C1 segment of cervical spinal cord (tissue), 14 donors: Measurements from ENCODE around the gene MVK.

Experiments
- DNase-seq, 14 donors: peaks; one replicate each; lab custom pipeline; 2025; lab: John Stamatoyannopoulos, UW

MVK gene

DNA sequence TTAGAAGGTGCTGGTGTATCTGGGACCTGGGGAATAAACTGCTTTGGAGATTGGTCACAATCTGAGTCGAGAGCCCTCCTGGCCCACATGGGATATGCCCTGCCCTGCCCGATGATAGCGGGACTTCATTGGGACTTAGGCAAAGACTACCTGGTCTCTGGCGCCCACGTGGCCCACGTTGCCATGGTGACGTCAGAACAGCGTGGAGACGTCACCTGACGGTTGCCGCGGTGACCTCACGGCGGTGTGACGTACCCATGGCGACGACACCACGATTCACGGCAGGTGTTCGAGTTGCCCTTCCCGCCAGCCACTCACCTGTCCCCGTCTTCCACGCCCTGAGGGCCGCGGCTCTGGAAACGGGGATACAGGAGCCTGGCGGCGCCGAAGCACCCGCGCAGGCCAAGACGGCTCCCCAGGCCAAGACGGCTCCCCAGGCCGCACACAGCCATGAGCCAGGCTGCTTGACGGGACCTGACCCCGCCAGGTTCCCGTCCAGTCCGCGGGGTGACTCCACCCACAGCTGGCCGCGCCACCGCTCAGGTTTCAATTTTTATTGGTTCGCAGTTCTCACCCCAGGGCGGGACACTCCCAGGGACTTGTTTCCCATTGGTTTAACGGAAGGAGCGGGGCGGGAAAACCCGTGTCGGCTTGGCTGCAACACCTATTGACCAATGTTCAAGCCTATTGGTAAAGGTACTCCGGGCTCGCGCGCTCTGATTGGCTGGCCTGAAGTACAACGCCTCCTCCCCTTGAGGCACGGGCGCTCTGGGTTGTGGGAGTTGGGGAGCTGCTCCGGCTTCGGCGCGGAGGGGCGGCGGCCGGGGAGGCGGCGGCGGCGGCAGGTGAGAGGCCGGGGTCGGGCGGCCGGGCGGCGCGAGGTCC, at the start of gene MVK, which contains the start of gene MMAB:
TSS of gene MVK (plus strand) at position 766 of the 885 bp plus-strand sequence. CDS start 1,029 bp downstream, outside the sequence.
TSS of gene MMAB (minus strand) at position 476 of the 885 bp plus-strand sequence. CDS start at position 452, 24 bp downstream.
- peak; percentile 69 to 99 (median 98) for DNase-seq

GRCh38 chr12:109524466-109525278, 48.9 kb upstream of the MVK start:
- DNase-seq = no peak

DNA sequence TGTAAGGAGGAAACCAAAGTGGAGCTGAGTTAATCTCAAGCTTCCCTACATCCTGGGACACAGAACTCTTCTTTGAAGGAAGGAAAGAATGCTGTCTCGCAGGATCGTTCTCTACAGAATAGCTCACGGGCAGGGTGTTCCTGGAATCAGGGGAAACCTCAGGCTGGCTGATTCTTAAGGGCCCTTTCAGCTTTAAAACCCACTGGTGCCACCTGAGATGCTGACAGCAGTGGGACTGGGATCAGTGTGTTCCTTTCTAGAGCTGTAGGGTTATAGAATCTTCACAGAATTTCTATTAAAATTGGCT, 48.4 kb upstream of the MVK start:
- DNase-seq = no peak

DNA sequence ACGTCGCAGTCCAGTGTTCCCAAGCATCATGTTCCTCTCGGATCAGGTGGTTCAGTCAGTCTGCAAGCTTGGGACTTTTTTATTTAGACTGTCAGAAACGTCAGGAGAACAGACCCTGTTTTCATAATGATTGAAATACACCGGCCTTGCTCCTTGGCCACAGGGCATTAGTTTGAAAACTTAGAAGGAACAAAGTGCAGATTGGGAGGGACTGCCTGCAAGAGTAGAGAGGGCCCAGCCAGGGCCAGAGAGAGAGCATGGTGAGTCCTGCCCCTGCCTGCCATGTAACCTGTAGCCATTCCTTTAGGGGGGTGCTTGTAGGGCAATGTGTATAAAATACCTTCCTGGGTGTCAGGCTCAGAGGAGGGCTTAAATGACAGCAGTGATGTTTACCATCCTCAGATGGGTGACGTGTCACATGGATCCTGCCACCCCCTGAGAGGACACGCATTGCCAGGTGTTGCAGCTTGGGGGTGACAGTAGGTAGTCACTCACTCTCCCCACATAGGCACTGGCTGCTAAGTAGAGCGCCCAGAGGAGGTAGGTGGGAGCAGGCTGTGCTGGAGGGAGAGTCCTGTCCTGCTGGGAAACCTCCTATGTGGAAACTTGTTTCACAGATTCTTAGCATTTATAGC, 46.0 kb upstream of the MVK start:
- no peak for DNase-seq

DNA sequence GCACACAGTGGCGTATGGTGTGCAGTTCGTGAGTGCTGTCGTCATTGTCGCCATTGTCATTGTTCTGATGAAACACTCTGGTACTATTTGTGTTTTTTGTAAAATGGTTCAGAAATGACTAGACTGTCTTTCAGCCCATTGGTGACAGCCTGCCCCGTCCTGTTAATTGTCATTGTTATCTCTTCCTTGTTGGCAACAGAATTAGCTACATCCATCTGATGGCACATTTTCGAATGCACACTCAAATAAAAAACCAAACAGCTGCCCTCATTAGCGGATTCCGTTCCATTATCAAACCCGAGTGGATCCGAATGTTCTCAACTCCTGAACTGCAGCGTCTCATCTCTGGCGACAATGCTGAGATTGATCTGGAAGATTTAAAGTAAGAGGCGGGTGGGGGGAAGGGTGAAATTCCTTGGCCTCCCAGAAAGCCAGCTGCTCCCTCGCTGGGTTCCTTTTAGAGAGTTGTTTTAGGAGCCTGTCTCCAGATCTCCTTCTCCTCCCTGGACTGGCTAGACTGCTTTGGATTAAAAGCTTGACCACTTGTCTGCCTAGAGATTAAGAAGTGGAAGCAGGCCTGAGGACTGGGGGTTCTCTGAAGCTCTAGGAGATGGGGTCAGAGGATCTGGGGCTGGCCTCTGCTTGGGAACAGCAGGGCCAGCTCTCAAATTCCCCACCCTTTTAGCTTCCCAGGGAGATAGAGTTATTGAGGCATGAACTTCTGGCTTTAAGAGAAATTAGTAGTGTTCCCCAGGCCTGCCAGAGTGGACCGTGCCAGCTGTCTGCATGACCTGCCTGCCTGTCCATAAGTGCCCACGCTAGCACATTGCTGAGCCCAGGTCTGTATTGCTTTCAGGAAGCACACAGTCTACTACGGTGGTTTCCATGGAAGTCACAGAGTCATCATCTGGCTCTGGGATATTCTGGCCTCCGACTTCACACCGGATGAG, 43.6 kb upstream of the MVK start:
- peak in 3 of 14 donors; percentile 26 to 40 (median 27) for DNase-seq

DNA sequence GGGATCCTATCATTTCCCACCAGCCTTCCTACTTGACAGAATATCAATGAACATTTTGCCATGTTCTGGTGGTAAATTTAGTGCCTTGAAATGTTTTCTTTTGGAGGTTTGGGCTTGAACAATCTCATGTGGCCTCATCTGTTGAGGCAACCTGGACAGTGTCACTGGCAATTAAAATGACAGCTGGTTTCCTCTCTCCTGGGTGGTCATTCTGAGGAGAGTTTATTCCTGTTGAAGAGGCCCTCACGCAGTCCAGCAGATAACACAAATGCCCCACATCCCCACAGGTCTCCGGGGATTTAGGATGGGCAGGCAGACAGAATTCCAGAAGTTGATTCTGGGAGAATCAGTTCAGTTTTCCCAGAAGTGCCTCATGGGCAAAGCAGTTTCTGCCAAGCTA, 42.2 kb upstream of the MVK start:
- no peak for DNase-seq

DNA sequence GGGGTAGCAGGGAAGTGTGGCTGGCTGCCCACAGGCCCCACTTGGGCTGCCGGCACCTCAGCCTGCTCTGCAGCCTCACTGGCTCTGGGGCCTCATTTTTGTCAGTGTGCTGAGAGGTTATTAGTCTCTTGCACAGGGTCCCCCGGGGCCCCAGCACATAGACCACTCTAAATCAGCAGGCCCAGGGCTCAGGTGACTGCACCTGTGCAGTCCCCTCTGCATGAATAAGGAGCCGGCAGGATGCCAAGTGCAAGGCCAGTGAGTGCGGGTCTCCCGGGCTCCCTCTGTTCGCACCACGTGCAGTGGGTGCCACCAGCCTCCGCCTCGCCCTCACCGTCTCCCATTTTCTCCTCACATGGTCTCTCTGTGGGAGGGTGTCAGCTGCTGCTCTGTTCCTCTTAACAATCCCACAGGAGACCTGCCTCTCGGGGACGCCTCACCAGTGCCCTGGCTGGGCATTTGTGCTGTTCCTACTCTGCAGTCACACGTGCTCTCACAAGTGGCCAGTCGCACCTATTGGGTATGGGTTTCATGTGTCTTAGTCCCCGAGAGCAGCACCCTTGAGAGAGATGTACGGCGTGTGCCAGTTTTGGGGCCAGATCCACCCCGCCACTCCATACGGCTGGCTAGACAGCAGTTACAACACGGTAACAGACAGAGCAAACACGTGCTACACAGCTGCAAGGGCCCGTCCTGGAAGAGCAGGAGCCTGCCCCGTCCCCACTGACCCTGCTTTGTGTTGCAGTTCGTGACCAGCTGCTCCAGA, 40.7 kb upstream of the MVK start:
- DNase-seq = no peak

- no peak for DNase-seq
Observed at GRCh38 chr12:109533487-109533740, 40.2 kb upstream of the MVK start.

DNA sequence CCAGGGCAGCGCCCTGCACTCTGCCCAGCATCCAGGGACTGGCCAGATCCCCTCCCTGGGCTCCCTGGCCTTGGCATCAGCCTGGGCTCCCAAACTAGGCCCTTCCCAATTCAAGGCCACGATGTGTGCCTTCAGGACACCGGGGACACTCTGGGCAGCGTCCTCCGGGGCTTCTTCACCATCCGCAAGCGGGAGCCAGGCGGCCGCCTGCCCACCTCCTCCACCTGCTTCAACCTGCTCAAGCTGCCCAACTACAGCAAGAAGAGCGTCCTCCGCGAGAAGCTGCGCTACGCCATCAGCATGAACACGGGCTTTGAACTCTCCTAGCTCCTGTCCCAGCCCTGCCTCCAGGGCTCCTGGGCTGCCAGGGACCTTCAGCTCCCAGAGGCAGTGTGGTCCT, 39.1 kb upstream of the MVK start:
- no peak for DNase-seq

DNA sequence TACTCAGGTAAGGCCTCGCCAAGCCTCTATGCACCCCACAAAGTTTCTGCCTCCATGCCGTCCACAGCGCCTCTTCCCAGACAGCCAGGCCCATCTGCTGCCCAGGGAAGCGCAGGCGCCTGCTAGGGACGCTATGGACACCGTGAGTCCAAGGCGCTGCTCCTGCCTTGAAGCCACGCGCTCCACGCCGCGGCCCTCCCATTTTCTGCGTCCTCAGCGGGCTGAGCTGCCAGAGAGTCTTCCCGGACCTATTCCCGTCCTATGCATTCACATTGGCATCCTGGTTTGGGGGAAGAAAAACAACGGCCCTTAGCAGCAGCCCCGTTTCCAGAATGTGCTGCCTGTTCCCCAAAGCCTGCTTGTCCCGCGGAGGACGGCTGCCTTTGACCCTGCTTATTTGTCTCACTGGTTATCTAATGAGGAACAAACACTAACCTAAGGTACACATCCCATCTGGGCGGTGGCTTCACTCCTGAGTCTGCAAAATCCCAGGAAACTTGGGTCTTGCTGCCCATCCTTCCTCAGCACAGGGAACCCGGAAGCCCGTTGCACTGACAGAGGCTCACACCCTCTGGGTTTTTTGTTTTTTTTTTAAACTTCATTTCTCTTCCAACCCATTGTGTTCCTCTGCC, 38.2 kb upstream of the MVK start:
- no peak for DNase-seq

GRCh38 chr12:109535863-109536250, 37.7 kb upstream of the MVK start:
- DNase-seq = no peak

DNA sequence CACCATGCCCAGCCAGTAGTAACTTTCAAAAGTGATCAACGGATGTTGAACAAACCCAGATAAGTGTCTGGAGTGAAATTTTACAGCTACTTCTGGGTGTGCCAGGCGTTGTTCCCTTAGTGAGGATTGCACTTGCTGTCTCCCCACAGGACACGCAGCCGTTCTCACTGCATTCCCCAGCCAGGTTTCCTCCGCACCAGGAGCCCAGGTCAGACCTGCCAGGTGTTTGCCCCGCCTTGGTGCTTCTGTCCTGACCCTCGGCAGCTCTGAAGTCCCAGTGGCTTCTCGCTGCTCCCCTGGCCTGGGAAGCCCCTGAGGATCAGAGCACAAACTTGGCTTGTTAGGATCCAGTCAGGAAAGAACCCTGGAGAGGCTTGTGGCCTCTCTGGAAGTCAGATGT, 36.5 kb upstream of the MVK start:
- no peak for DNase-seq

- DNase-seq = no peak
Observed at GRCh38 chr12:109538191-109538863, 35.3 kb upstream of the MVK start.

DNA sequence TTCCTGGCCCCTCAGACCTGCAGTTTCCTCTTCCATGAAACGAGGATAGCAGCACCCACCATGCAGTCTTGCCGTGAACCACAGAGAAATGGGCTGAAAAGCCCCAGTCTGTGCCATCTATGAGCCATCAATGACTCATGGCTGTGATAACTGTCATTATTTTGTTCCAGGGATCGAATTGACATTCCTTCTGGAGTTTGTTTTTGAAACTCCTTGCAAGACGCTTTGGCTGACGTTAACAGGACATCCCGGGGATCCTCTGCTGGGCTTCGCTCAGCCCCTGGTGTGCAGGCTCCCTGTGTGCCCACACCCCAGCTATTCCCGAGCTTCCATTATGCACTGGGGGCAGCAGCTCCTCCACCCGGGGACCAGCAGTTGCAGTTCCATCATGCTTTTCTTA, 34.1 kb upstream of the MVK start:
- no peak for DNase-seq

DNA sequence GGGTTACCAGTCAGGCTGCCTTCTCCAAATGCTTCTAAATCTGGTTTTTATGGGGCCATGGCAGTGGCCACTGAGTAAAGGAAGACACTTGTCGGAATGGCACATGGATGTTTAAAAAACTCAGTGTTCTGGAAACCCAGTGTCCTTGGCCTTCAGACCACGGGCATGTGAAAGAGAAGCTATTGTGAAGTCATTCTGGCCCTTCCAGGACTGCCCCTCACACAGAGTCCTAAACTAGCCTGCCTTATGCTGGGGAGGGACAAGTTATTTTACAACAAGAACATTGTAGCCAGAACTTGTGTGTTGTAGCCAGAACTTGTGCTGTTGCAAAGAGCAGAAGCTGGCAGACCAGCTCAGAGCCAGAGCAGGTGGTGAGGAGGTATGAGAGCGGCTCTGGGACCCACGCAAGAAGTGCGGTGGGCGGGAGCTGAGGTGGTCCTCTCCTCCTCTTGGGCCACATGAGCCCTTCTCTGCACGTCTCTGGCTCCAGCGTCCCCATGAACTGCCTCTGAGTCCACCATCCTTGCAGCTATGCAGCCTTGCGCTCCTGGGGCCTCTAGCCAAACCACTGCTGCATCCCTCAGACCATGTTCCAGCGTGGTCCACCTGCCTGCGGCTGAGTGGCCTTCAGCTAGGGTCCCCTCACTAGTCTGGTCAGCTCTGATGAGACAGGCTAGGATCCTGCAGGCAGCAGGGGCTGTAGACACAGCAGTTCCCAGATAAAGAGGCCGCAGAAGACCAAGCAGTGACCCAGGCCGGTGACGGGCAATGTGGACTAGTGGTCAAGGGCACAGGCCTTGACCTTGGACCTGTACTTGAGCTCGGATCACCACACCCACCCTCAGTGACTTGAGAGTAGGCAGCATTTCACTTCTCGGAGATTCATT, 32.8 kb upstream of the MVK start:
- DNase-seq = peak in 6 of 14 donors; percentile 17 to 62 (median 40)

DNA sequence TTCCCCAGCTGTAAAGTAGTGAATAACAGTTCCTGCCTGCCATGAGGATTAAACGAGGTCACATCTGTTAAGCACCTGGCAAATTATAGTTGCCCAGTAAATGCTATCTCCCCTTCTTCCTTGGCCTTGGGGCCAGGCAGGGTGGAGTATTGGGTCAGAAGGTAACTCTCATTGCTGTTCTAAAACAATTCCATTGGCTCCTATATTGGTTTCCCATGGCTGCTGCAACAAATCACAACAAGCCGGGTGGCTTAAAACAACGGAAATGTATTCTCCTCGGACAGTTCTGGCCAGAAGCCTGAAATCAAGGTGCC, 32.2 kb upstream of the MVK start:
- no peak for DNase-seq

DNA sequence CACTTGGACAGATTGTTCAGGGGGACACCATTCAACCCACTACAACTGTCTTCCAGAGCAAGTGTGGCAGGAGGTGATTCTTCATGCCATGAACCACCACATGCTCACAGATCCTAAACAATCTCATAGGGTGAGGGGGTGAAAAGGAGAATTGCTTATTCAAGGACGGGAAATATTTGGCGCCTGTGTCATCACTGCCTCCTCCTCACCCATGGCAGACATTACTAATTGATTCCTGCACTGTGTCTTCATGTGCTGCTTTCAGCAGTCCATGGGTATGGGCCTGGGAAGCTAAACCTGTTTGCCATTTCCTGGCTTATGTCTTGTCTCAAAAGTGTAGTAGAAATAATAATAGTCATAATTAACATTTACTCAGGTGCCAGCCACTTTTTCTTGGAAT, 31.6 kb upstream of the MVK start:
- DNase-seq = no peak

DNA sequence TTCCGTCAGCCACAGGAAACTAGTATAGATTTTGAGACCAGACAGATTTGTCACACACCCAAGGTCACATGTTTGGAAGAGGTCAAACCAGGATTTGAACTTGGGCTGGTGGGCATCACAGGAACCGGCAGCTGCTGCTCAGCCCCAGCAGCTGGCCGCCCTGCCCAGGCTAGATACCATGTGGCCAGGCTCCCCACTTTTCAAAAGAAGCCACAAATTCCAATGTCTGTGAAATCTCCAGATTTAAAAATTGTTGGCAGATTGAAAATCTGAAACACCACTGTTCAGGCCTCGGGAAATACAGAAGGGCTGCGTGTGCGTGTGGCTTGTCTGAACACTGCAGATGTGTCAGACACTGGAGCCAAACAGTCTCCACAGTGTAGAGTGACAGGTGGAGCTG, 30.7 kb upstream of the MVK start:
- no peak for DNase-seq
